ENCODE data around the gene PPOX. TPM values are rescaled to one million over a fixed set of nuclear protein-coding genes. Genes with fewer than 3 reads are reported as not detected.

The PPOX gene
- total RNA-seq, 1 donor from 2014 or later: 49.7 TPM

GRCh38 chr1:161157867-161158266, 8.4 kb upstream of the PPOX start:
- Mint-ChIP-seq H3K9me3 (no peaks in the 10 kb centered on the region), H3K4me3 (peak overlapping the region; percentile 14), H3K27me3 (ENCODE audit: low read depth) (no peaks in the 10 kb centered on the region), H3K36me3 (peaks cover 26% of the 10 kb centered on the region), H3K27ac (no peak overlapping the region), H3K4me1 (peaks cover 33% of the 10 kb centered on the region)
- no peak for DNase-seq (ENCODE audit: low spot score in 2 of 2, unreplicated experiment in 2 of 2)
- no peak for TF ChIP-seq CTCF (IDR thresholded peaks at IDR 0.05; ENCODE audit: unreplicated experiment)

GRCh38 chr1:161158316-161159010, 7.8 kb upstream of the PPOX start:
- Mint-ChIP-seq H3K4me1 (peaks cover 33% of the 10 kb centered on the region), H3K4me3 (peak overlapping the region; percentile 87), H3K27me3 (ENCODE audit: low read depth) (no peaks in the 10 kb centered on the region), H3K27ac (peak overlapping the region; percentile 89), H3K9me3 (no peaks in the 10 kb centered on the region), H3K36me3 (peaks cover 32% of the 10 kb centered on the region)
- no peak for DNase-seq (ENCODE audit: low spot score in 2 of 2, unreplicated experiment in 2 of 2)
- TF ChIP-seq CTCF (IDR thresholded peaks at IDR 0.05; ENCODE audit: unreplicated experiment): no peak

GRCh38 chr1:161159087-161159912, 6.9 kb upstream of the PPOX start, which contains the start of gene USP21:
USP21 (plus strand) TSS chr1:161159500; CDS start chr1:161160641, 1,141 bp downstream.
- TF ChIP-seq CTCF (IDR thresholded peaks at IDR 0.05; ENCODE audit: unreplicated experiment): no peak
- H3K4me1 Mint-ChIP-seq: peaks cover 33% of the 10 kb centered on the region

GRCh38 chr1:161159913-161160243, 6.3 kb upstream of the PPOX start:
- no peak for DNase-seq (ENCODE audit: low spot score in 2 of 2, unreplicated experiment in 2 of 2)
- no peak for TF ChIP-seq CTCF (IDR thresholded peaks at IDR 0.05; ENCODE audit: unreplicated experiment)

More at GRCh38 chr1:161159087-161159912, 6.9 kb upstream of the PPOX start, which contains the start of gene USP21:
- Mint-ChIP-seq H3K36me3 (peaks cover 38% of the 10 kb centered on the region), H3K9me3 (no peaks in the 10 kb centered on the region), H3K27ac (peak within 1 kb of the TSS; percentile 89), H3K4me3 (peak within 1 kb of the TSS; percentile 87), H3K27me3 (ENCODE audit: low read depth) (no peaks in the 10 kb centered on the region)
- peak; percentile 88 to 96 for DNase-seq (ENCODE audit: low spot score in 2 of 2, unreplicated experiment in 2 of 2)

GRCh38 chr1:161160671-161161145, 5.5 kb upstream of the PPOX start:
- DNase-seq (ENCODE audit: low spot score in 2 of 2, unreplicated experiment in 2 of 2): no peak
- Mint-ChIP-seq H3K27ac (peak overlapping the region; percentile 78), H3K9me3 (no peaks in the 10 kb centered on the region), H3K4me1 (peaks cover 23% of the 10 kb centered on the region), H3K27me3 (ENCODE audit: low read depth) (no peaks in the 10 kb centered on the region), H3K4me3 (peak overlapping the region; percentile 87), H3K36me3 (peaks cover 37% of the 10 kb centered on the region)
- no peak for TF ChIP-seq CTCF (IDR thresholded peaks at IDR 0.05; ENCODE audit: unreplicated experiment)

More at GRCh38 chr1:161159913-161160243, 6.3 kb upstream of the PPOX start:
- Mint-ChIP-seq H3K27me3 (ENCODE audit: low read depth) (no peaks in the 10 kb centered on the region), H3K36me3 (peaks cover 40% of the 10 kb centered on the region), H3K4me1 (peaks cover 30% of the 10 kb centered on the region), H3K9me3 (no peaks in the 10 kb centered on the region), H3K27ac (peak overlapping the region; percentile 78), H3K4me3 (peak overlapping the region; percentile 87)
